Measurements from ENCODE around the gene ACBD4. TPM values are rescaled to one million over a fixed set of nuclear protein-coding genes. Genes with fewer than 3 reads are reported as not detected.

The ACBD4 gene
- total RNA-seq, 4 donors from 2014 or later, result 6.2 to 37.7 (median 10.9) TPM

GRCh38 chr17:45170931-45171337, 35.4 kb downstream of the ACBD4 start:
- Histone ChIP-seq H3K9me3 (no peaks in the 10 kb centered on the region), H3K36me3 (no peaks in the 10 kb centered on the region), H3K4me1 (peaks cover 50% of the 10 kb centered on the region), H3K27ac (peak overlapping the region; percentile 96), H3K27me3 (no peaks in the 10 kb centered on the region), H3K4me3 (peak overlapping the region; percentile 36)
- DNase-seq (ENCODE audit: low spot score in 2 of 2), result peak; percentile 88 to 91
- 23% methylated on average over 2 of the region's 5 CpGs for WGBS
- TF ChIP-seq EP300 (IDR thresholded peaks at IDR 0.05) (no peak), POLR2A (IDR thresholded peaks at IDR 0.05) (no peak), POLR2AphosphoS5 (IDR thresholded peaks at IDR 0.05) (peak in 2 of 3 donors; percentile 42 to 87), CTCF (IDR thresholded peaks at IDR 0.05) (no peak)

GRCh38 chr17:45171338-45172231, 36.1 kb downstream of the ACBD4 start:
- TF ChIP-seq POLR2AphosphoS5 (IDR thresholded peaks at IDR 0.05) (no peak), POLR2A (IDR thresholded peaks at IDR 0.05) (no peak), EP300 (IDR thresholded peaks at IDR 0.05) (no peak), CTCF (IDR thresholded peaks at IDR 0.05) (no peak)
- no peaks in the 10 kb centered on the region for H3K27me3 ChIP-seq
- H3K27ac ChIP-seq, result peak overlapping the region; percentile 96
- 19% methylated on average over 16 of the region's 20 CpGs for WGBS
- DNase-seq (ENCODE audit: low spot score in 2 of 2), result peak in 1 of 2 donors; percentile 83
- H3K36me3 ChIP-seq, result no peaks in the 10 kb centered on the region
- H3K4me1 ChIP-seq, result peaks cover 56% of the 10 kb centered on the region
- H3K4me3 ChIP-seq, result peak overlapping the region; percentile 36
- no peaks in the 10 kb centered on the region for H3K9me3 ChIP-seq

GRCh38 chr17:45172232-45172540, 36.7 kb downstream of the ACBD4 start:
- no peaks in the 10 kb centered on the region for H3K36me3 ChIP-seq
- TF ChIP-seq POLR2AphosphoS5 (IDR thresholded peaks at IDR 0.05) (no peak), EP300 (IDR thresholded peaks at IDR 0.05) (no peak), POLR2A (IDR thresholded peaks at IDR 0.05) (no peak), CTCF (IDR thresholded peaks at IDR 0.05) (no peak)
- no peaks in the 10 kb centered on the region for H3K9me3 ChIP-seq
- H3K4me3 ChIP-seq, result peak overlapping the region; percentile 36
- no peak for DNase-seq (ENCODE audit: low spot score in 2 of 2)
- 27% methylated on average over 5 of the region's 5 CpGs for WGBS
- H3K27me3 ChIP-seq, result no peaks in the 10 kb centered on the region
- peak overlapping the region; percentile 96 for H3K27ac ChIP-seq
- peaks cover 60% of the 10 kb centered on the region for H3K4me1 ChIP-seq

GRCh38 chr17:45172541-45173286, 37.2 kb downstream of the ACBD4 start:
- WGBS, result 17% methylated on average over 3 of the region's 10 CpGs
- Histone ChIP-seq H3K9me3 (no peaks in the 10 kb centered on the region), H3K27me3 (no peaks in the 10 kb centered on the region), H3K36me3 (no peaks in the 10 kb centered on the region), H3K4me3 (peak overlapping the region; percentile 36), H3K4me1 (peaks cover 60% of the 10 kb centered on the region), H3K27ac (peak overlapping the region; percentile 96)
- TF ChIP-seq CTCF (IDR thresholded peaks at IDR 0.05) (no peak), EP300 (IDR thresholded peaks at IDR 0.05) (no peak), POLR2AphosphoS5 (IDR thresholded peaks at IDR 0.05) (no peak), POLR2A (IDR thresholded peaks at IDR 0.05) (no peak)
- DNase-seq (ENCODE audit: low spot score in 2 of 2), result peak in 1 of 2 donors; percentile 79

- H3K27me3 ChIP-seq, result no peaks in the 10 kb centered on the region
- H3K9me3 ChIP-seq, result no peaks in the 10 kb centered on the region
- peak overlapping the region; percentile 60 for H3K27ac ChIP-seq
- DNase-seq (ENCODE audit: low spot score in 2 of 2), result no peak
- 71% methylated on average over 3 of the region's 3 CpGs for WGBS
- H3K4me3 ChIP-seq, result no peak overlapping the region
- no peak for TF ChIP-seq POLR2AphosphoS5 (IDR thresholded peaks at IDR 0.05)
- no peak for TF ChIP-seq POLR2A (IDR thresholded peaks at IDR 0.05)
- no peak for TF ChIP-seq CTCF (IDR thresholded peaks at IDR 0.05)
- TF ChIP-seq EP300 (IDR thresholded peaks at IDR 0.05), result no peak
- peaks cover 50% of the 10 kb centered on the region for H3K4me1 ChIP-seq
- H3K36me3 ChIP-seq, result no peaks in the 10 kb centered on the region
These were observed 40.2 kb downstream of the ACBD4 start for GRCh38 chr17:45175759-45176115.

Data from suprapubic skin (tissue), 4 donors.